Measurements from ENCODE around the gene SWSAP1.
A peak's percentile ranks its signal among the peaks of the same experiment; 100 is the strongest.

The SWSAP1 gene

DNA sequence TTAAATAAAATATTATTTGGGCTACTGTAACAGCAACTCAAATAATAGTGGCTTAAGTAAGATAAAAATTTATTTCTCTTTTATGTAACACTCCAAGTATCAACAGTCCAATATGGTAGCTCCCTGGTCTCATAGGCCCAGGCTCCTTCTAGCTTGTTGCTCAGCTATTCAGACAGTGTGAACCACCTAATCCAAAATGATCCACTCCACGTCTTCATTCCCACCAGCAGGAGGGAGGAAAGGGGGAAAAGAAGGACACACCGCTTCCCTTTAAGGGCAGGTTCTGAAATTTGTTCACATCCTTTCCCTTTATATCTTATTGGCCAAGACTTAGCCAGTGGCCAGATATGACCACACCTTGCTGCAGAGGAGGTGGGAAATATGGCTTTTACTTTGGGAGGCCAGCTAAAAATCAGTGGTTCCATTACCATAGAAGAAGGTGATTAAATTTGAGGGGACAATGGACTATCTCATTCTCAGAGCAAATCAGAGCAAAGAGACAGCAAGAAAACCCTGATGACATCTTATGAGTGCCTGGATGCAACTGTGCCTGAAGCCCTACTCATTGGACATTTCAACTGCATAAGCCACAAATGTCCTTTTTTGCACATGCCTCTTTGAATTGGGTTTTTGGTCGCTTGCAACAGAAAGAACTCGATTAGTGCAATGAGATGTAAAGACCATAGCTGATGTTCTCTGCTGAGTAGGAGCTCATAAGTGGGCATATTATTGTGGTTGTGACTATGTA is 16.6 kb downstream of the SWSAP1 start:
- FAIRE-seq (no peak), DNase-seq (ENCODE audit: insufficient read length, low spot score) (no peak)
- TF ChIP-seq, protein P1, sequence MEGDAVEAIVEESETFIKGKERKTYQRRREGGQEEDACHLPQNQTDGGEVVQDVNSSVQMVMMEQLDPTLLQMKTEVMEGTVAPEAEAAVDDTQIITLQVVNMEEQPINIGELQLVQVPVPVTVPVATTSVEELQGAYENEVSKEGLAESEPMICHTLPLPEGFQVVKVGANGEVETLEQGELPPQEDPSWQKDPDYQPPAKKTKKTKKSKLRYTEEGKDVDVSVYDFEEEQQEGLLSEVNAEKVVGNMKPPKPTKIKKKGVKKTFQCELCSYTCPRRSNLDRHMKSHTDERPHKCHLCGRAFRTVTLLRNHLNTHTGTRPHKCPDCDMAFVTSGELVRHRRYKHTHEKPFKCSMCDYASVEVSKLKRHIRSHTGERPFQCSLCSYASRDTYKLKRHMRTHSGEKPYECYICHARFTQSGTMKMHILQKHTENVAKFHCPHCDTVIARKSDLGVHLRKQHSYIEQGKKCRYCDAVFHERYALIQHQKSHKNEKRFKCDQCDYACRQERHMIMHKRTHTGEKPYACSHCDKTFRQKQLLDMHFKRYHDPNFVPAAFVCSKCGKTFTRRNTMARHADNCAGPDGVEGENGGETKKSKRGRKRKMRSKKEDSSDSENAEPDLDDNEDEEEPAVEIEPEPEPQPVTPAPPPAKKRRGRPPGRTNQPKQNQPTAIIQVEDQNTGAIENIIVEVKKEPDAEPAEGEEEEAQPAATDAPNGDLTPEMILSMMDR (IDR thresholded peaks at IDR 0.05; ENCODE audit: insufficient read depth, missing control alignments): no peak

- peak; percentile 7 for DNase-seq (ENCODE audit: insufficient read length, low spot score)
- FAIRE-seq: no peak
- TF ChIP-seq, protein P1 (IDR thresholded peaks at IDR 0.05; ENCODE audit: insufficient read depth, missing control alignments): no peak
Measured at GRCh38 chr19:11397089-11397610, 22.7 kb downstream of the SWSAP1 start.

DNA sequence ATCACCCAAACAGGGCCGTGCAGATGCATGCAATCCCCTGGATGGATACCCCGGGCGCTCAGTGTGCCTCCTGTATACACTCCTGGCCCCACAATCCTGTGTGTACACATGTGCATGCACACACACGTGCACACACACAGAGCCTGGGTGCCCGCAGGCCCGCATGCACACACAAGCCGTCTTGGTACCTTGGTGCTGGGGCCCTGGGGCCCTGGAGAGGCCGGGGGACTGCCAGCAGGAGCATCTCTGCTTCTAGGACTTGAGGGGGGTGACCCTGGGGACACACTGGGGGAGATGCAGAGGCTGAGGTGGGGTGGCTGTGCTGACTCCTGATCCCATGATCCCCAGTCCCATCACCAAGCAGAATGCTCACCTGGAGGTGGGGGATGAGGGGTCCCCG is 25.2 kb downstream of the SWSAP1 start:
- peak; percentile 10 for DNase-seq (ENCODE audit: insufficient read length, low spot score)
- FAIRE-seq: no peak
- TF ChIP-seq, protein P1 (IDR thresholded peaks at IDR 0.05; ENCODE audit: insufficient read depth, missing control alignments): no peak

DNA sequence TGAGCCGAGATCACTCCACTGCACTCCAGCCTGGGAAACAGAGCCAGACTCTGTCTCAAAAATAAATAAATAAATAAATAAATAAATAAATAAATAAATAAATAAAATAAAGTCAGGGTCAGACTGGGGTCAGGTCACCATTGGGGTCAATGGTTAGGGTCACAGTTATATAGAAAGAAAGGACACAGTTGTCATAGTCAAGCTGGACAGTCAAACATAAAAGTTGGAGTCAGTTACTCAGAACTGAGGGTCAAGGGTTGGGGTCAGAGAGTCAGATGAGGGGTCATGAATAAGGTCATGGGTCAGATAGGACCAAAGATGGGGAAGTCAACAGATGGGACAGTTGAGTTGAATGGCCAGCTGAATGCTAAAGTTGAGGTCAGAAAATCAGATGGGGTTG is 26.3 kb downstream of the SWSAP1 start:
- FAIRE-seq (no peak), DNase-seq (ENCODE audit: insufficient read length, low spot score) (peak; percentile 10)
- TF ChIP-seq, protein P1 (IDR thresholded peaks at IDR 0.05; ENCODE audit: insufficient read depth, missing control alignments): no peak

DNA sequence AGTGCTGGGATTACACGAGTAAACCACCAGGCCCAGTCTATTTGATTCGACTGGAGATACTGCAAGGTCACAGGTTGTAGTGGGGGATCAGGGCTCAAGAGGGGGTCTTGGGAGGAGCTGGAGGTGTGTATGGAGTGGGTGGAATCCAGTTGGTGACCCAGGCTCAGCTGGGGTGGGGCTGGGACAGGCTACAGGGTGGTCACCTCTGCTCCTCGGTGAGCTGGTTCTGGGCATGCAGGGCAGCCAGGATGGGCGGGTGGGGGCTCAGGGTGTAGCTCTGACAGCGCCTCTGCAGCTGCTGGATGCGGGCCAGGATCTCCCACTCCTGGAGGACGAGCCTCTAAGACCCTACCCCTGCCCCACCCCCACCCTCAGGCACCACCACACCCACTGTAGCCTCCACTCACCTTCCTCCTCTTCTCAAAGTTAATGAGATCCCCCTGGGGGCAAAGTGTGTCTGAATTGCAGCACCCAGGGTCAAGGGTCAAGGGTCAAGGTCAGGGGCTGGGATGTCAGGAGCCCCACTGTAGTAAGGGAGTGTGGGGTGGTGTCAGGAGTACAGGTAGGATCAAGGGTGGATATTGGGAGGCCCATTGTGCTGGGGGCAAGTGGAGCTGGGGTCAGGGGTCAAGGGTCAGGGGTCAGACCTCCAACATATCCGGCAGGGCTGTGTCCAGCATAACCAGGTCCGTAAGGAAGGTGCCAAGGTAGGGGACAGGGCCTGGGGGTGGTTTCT is 27.5 kb downstream of the SWSAP1 start:
- FAIRE-seq (no peak), DNase-seq (ENCODE audit: insufficient read length, low spot score) (no peak)
- TF ChIP-seq, protein P1 (IDR thresholded peaks at IDR 0.05; ENCODE audit: insufficient read depth, missing control alignments): no peak

- TF ChIP-seq, protein P1 (IDR thresholded peaks at IDR 0.05; ENCODE audit: insufficient read depth, missing control alignments): no peak
- no peak for FAIRE-seq
- peak; percentile 22 for DNase-seq (ENCODE audit: insufficient read length, low spot score)
Measured at GRCh38 chr19:11404588-11405222, 30.2 kb downstream of the SWSAP1 start.
